ENCODE measurements around the gene NHSL2.

DNA sequence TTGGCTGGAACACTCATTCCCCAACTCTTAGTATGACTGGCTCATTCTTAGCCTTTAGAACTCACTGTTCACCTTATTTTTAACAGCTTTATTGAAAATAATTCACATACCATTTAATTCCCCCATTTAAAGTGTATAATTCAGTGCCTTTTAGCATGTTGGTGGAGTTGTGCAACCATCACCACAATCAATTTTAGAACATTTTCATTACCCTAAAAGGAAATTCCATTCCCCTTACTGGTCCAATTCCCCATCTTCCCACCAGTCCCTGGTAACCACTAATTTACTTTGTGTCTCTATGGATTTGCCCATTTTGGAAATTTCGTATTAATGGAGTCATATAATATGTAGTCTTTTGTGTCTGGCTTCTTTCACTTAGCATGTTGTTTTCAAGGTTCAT is 19.7 kb downstream of the NHSL2 start:
- TF ChIP-seq STAG1 (CRISPR knock-in tag; IDR thresholded peaks at IDR 0.05) (no peak), KDM5B (CRISPR knock-in tag; IDR thresholded peaks at IDR 0.05; ENCODE audit: borderline replicate concordance) (no peak), SOX6 (IDR thresholded peaks at IDR 0.05) (no peak), SOX6 (CRISPR knock-in tag; IDR thresholded peaks at IDR 0.05) (no peak), PCBP1 (IDR thresholded peaks at IDR 0.05; ENCODE audit: borderline replicate concordance, low read depth, low read length) (no peak), JUNB (CRISPR knock-in tag; IDR thresholded peaks at IDR 0.05; ENCODE audit: borderline replicate concordance) (no peak)

Data from HepG2 (cell line).